AG10803 (cell line): ENCODE measurements around the gene KITLG.

Experiments used
- DNase-seq: peaks from one replicate; pipeline ENCODE4 v3.0.0; 2010; ENCODE audit warnings: low read depth
- H3K4me3 ChIP-seq: 2 replicates; pipeline ENCODE4 v1.5.1; 2011; ENCODE audit warnings: mild to moderate bottlenecking, low read length, control low read depth
- TF ChIP-seq, protein P1 (sequence below): conservative IDR thresholded peaks from 2 replicates; pipeline ENCODE4 v1.5.1; 2011; ENCODE audit warnings: mild to moderate bottlenecking, low read length, control low read depth, inconsistent platforms

Gene KITLG

DNA sequence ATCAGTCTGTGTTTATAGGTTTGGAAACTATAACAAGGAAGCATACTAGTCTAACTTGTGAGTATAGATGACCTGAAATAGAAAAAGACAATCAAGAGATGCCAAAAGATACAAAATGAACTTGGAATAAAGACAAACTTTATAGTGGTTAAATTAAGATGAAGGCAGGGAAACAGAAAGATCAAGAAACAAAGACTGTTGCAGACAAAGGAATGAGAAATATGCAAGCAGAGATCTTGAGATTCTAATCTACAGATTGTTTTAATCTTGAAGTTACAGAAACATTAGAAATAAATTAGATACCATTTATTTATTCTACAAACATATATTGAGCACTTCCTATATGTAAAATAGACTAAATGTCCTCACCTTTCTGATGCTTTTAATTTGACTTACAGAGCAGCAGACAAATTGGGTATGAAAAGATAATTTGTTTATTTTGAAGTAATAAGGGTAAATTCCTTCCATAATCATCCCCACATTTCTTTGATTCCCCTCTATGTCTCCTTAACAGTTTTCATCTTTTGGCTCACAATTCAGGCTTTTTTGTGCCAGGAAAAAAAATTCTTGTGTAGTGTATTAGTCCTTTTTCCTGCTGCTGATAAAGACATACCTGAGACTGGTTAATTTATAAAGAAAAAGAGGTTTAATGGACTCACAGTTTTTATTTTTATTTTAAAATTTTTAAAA lies 134.4 kb downstream of the KITLG start:
- peak; percentile 44 for DNase-seq
- no peak overlapping the region for H3K4me3 ChIP-seq
- TF ChIP-seq, protein P1, sequence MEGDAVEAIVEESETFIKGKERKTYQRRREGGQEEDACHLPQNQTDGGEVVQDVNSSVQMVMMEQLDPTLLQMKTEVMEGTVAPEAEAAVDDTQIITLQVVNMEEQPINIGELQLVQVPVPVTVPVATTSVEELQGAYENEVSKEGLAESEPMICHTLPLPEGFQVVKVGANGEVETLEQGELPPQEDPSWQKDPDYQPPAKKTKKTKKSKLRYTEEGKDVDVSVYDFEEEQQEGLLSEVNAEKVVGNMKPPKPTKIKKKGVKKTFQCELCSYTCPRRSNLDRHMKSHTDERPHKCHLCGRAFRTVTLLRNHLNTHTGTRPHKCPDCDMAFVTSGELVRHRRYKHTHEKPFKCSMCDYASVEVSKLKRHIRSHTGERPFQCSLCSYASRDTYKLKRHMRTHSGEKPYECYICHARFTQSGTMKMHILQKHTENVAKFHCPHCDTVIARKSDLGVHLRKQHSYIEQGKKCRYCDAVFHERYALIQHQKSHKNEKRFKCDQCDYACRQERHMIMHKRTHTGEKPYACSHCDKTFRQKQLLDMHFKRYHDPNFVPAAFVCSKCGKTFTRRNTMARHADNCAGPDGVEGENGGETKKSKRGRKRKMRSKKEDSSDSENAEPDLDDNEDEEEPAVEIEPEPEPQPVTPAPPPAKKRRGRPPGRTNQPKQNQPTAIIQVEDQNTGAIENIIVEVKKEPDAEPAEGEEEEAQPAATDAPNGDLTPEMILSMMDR, result no peak

DNA sequence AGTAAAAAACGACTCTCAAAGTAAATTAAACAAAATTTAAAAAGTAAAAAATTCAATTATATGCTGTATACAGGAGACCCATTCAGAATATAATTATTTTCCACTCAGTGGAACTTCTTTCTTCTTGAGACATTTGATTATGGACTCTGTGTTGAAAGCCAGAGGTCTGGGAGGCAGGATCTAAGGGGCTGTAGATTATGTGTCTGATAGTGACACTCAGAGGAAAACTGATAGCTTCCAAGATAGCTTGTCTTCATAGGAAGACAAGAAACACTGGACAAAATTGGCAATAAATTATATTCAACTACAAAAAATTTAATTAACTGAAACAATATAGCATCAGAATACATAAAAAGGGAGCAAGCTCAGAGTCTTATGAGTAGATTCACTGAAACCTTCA lies 135.8 kb downstream of the KITLG start:
- no peak for DNase-seq

More for the DNA sequence above, 135.8 kb downstream of the KITLG start:
- TF ChIP-seq, protein P1, result no peak
- no peak overlapping the region for H3K4me3 ChIP-seq
